K562 (cell line): Measurements from ENCODE around the gene MAZ. TPM values are rescaled to one million over a fixed set of nuclear protein-coding genes. Genes with fewer than 3 reads are reported as not detected.
A peak's percentile ranks its signal among the peaks of the same experiment; 100 is the strongest.

Experiments
- ATAC-seq: fragments of 200-7000 bp; cut with Tn5 transposase; 3 replicates; pipeline ENCODE4 v1.9.1; 2020; ENCODE audit warnings: moderate library complexity
- BruUV-seq: library from RNA; stranded (reverse); fragments of 400-500 nt; replicated peaks from 2 replicates; lab custom pipeline; 2021; lab: Mats Ljungman, UMichigan
- CTCF ChIA-PET: fragments of 300-600 bp; formaldehyde crosslinking; extraction: SDS; loops from one replicate; lab custom pipeline; 2021; ENCODE audit warnings: low intra/inter-chr PET ratio; lab: Yijun Ruan, JAX
- POLR2A ChIA-PET: fragments of 300-600, 350-650 bp; sonication (Branson Sonifier 250); formaldehyde crosslinking; extraction: SDS; loops from one replicate; lab custom pipeline; 2021; ENCODE audit warnings: antibody characterized with exemption, inconsistent platforms; lab: Yijun Ruan, JAX
- DNase-seq, 4 experiments: peaks; one replicate each; pipeline versions ENCODE4 v3.0.0 to v3.0.0-alpha.2; 2011 to 2018; ENCODE audit warnings: low spot score in 3 of 4, mixed read lengths in 3 of 4; ENCODE audit errors: extremely low read depth in 1 of 4
- FAIRE-seq: peaks from 2 replicates; lab custom pipeline; 2011; peaks lifted over from hg19 to GRCh38; lab: Jason Lieb, UNC
- H2AFZ ChIP-seq: 2 replicates; pipeline ENCODE4 v1.6.0; 2011; ENCODE audit warnings: low read depth, low read length, control low read depth, inconsistent platforms
- H3K27ac ChIP-seq: fragments of 200-600 bp; 3 replicates; pipeline ENCODE4 v1.8.0; 2011; ENCODE audit warnings: low read depth, mild to moderate bottlenecking, control low read depth, inconsistent platforms, low read length, moderate library complexity, mixed read lengths; ENCODE audit errors: extremely low read depth
- H3K27me3 ChIP-seq, 2 experiments: fragments of 300-600 bp in 1 of 2; 2 replicates in 1 of 2; 3 replicates in 1 of 2; pipeline versions ENCODE4 v1.6.0 to v1.8.0; 2011; ENCODE audit warnings: inconsistent platforms in 2 of 2, low read length in 2 of 2, mild to moderate bottlenecking in 1 of 2, mixed read lengths in 1 of 2, moderate library complexity in 1 of 2; ENCODE audit not compliant: control insufficient read depth in 2 of 2, insufficient read depth in 2 of 2
- H3K36me3 ChIP-seq: fragments of 300-600 bp; 3 replicates; pipeline ENCODE4 v1.8.0; 2011; ENCODE audit warnings: mild to moderate bottlenecking, low read length, inconsistent platforms; ENCODE audit not compliant: control insufficient read depth, insufficient read depth
- H3K4me1 ChIP-seq, 2 experiments: fragments of 200-600 bp in 1 of 2; replicated peaks in 1 of 2; 2 replicates in 1 of 2; 3 replicates in 1 of 2; pipeline versions ENCODE4 v1.5.1 to v1.8.0; 2011; ENCODE audit warnings: inconsistent platforms in 2 of 2, low read length in 2 of 2, mild to moderate bottlenecking in 1 of 2, mixed read lengths in 1 of 2, moderate library complexity in 1 of 2; ENCODE audit not compliant: control insufficient read depth in 2 of 2, insufficient read depth in 2 of 2
- H3K4me2 ChIP-seq: 2 replicates; pipeline ENCODE4 v1.6.1; 2011; ENCODE audit warnings: low read length, control low read depth, inconsistent platforms, mixed read lengths; ENCODE audit not compliant: insufficient read depth
- H3K4me3 ChIP-seq: fragments of 200-600 bp; sonication (generic), shearing (Covaris generic); 2 replicates; pipeline ENCODE4 v1.5.1; 2016; ENCODE audit warnings: control low read depth, inconsistent platforms
- H3K79me2 ChIP-seq: fragments of 200-600 bp; 3 replicates; pipeline ENCODE4 v1.8.0; 2011; ENCODE audit warnings: low read length, inconsistent platforms; ENCODE audit not compliant: control insufficient read depth, insufficient read depth
- H3K9ac ChIP-seq, 2 experiments: 2 replicates each; pipeline versions ENCODE4 v1.6.0 to v1.6.1; 2011; ENCODE audit warnings: low read depth in 2 of 2, low read length in 2 of 2, control low read depth in 1 of 2, inconsistent platforms in 1 of 2, mild to moderate bottlenecking in 1 of 2, mixed read lengths in 1 of 2; ENCODE audit not compliant: insufficient read depth in 1 of 2
- H3K9me1 ChIP-seq: one replicate; pipeline ENCODE4 v1.6.0; 2011; ENCODE audit warnings: inconsistent platforms, mild to moderate bottlenecking, low read length, moderate library complexity; ENCODE audit not compliant: control insufficient read depth, insufficient read depth
- H3K9me3 ChIP-seq: replicated peaks from 2 replicates; pipeline ENCODE4 v1.5.1; 2011; ENCODE audit warnings: low read depth, low read length, inconsistent platforms; ENCODE audit not compliant: control insufficient read depth, insufficient read depth
- H4K20me1 ChIP-seq: replicated peaks from 2 replicates; pipeline ENCODE4 v1.6.1; 2011; ENCODE audit warnings: low read length, inconsistent platforms, mixed read lengths; ENCODE audit not compliant: control insufficient read depth, insufficient read depth
- CCNT2 ChIP-seq: IDR thresholded peaks from 2 replicates; pipeline ENCODE4 v1.6.1; 2011; ENCODE audit warnings: borderline replicate concordance, low read depth, mild to moderate bottlenecking, moderate library complexity, mixed read lengths, low read length; ENCODE audit not compliant: insufficient read length; ENCODE audit errors: extremely low read depth
- HCFC1 ChIP-seq: IDR thresholded peaks from 2 replicates; pipeline ENCODE4 v1.6.1; 2012; ENCODE audit warnings: low read depth, low read length, improper control_type of control experiment
- HDAC1 ChIP-seq, 2 experiments: fragments of 450-650 bp; IDR thresholded peaks; 2 replicates each; pipeline ENCODE4 v1.6.1; 2016 to 2017; ENCODE audit warnings: inconsistent platforms in 1 of 2, mild to moderate bottlenecking in 1 of 2, moderate library complexity in 1 of 2
- MAFG ChIP-seq: fragments of 450-650 bp; conservative IDR thresholded peaks from 2 replicates; pipeline ENCODE4 v1.6.1; 2016; ENCODE audit warnings: missing genetic modification characterization, missing compliant biosample characterization
- MTA3 ChIP-seq: fragments of 450-650 bp; formaldehyde crosslinking; IDR thresholded peaks from 2 replicates; pipeline ENCODE4 v1.6.1; 2017; ENCODE audit warnings: mild to moderate bottlenecking, borderline replicate concordance
- MYNN ChIP-seq, 2 experiments: sonication (generic); formaldehyde crosslinking in 1 of 2; IDR thresholded peaks; 2 replicates each; pipeline versions ENCODE4 v1.5.0 to v1.6.1; 2016 to 2020; ENCODE audit warnings: antibody characterized with exemption in 1 of 2, missing genetic modification reagents in 1 of 2
- NR2C1 ChIP-seq, 2 experiments: fragments of 450-650 bp; IDR thresholded peaks; 2 replicates each; pipeline ENCODE4 v1.6.1; 2017; ENCODE audit warnings: mild to moderate bottlenecking in 2 of 2, antibody characterized with exemption in 1 of 2, inconsistent platforms in 1 of 2, missing compliant biosample characterization in 1 of 2, missing genetic modification characterization in 1 of 2
- PCBP1 ChIP-seq: fragments of 200-400 bp; formaldehyde crosslinking; IDR thresholded peaks from 2 replicates; pipeline ENCODE4 v1.6.1; 2018; ENCODE audit warnings: mild to moderate bottlenecking, low read depth, low read length; ENCODE audit not compliant: poor library complexity, severe bottlenecking
- POLR2H ChIP-seq: IDR thresholded peaks from 2 replicates; pipeline ENCODE4 v1.6.1; 2016; ENCODE audit warnings: missing genetic modification characterization, low read depth, mild to moderate bottlenecking, control low read depth, missing compliant biosample characterization, moderate library complexity
- SFPQ ChIP-seq: fragments of 200-400 bp; formaldehyde crosslinking; IDR thresholded peaks from 2 replicates; pipeline ENCODE4 v1.6.1; 2017; ENCODE audit warnings: mild to moderate bottlenecking, low read depth, low read length, moderate library complexity
- XRCC3 ChIP-seq: fragments of 450-650 bp; IDR thresholded peaks from 2 replicates; pipeline ENCODE4 v1.6.1; 2017; ENCODE audit warnings: mild to moderate bottlenecking, moderate library complexity
- YY1 ChIP-seq, 3 experiments: IDR thresholded peaks; 2 replicates each; pipeline ENCODE4 v1.6.1; 2011; ENCODE audit warnings: low read length in 2 of 3, mild to moderate bottlenecking in 2 of 3, moderate library complexity in 2 of 3, borderline replicate concordance in 1 of 3, control low read depth in 1 of 3, low read depth in 1 of 3; ENCODE audit not compliant: insufficient read depth in 3 of 3, insufficient replicate concordance in 2 of 3, control insufficient read depth in 1 of 3, insufficient read length in 1 of 3; ENCODE audit errors: extremely low read depth in 1 of 3
- ZBTB9 ChIP-seq: fragments of 450-650 bp; formaldehyde crosslinking; IDR thresholded peaks from 2 replicates; pipeline ENCODE4 v1.4.0; 2020; ENCODE audit warnings: mild to moderate bottlenecking, moderate library complexity
- ZNF143 ChIP-seq: sonication (generic); formaldehyde crosslinking; IDR thresholded peaks from 2 replicates; pipeline ENCODE4 v1.9.0; 2022; ENCODE audit warnings: mild to moderate bottlenecking, missing genetic modification reagents
- ZNF282 ChIP-seq: sonication (generic); formaldehyde crosslinking; IDR thresholded peaks from 2 replicates; pipeline ENCODE4 v1.8.1; 2023; ENCODE audit warnings: missing genetic modification reagents
- ZNF76 ChIP-seq: fragments of 250-450 bp; sonication (Bioruptor Pico); IDR thresholded peaks from 2 replicates; pipeline ENCODE4 v1.4.0; 2020; ENCODE audit warnings: mild to moderate bottlenecking, moderate library complexity, borderline replicate concordance
- WGBS: fragments of 100-300 bp; shearing (Covaris generic); methylation state at CpG from one replicate; pipeline ENCODE4 v1.1.6; 2016; ENCODE audit warnings: low coverage, mixed read lengths; ENCODE audit not compliant: insufficient coverage; ENCODE audit errors: missing lambda C conversion rate; 5-methylcytosine and 5-hydroxymethylcytosine counted together
- in situ Hi-C: fragments of 300-500 bp; cut with MboI; formaldehyde crosslinking; loops from 4 replicates; pipeline ENCODE4 v1.15.0; 2018; ENCODE audit warnings: inconsistent platforms, mixed read lengths
- intact Hi-C: fragments of 100-400 bp; cut with micrococcal nuclease; formaldehyde crosslinking; loops from 2 replicates; pipeline ENCODE4 v1.14.2; 2022
- polyA plus RNA-seq, 8 experiments: library from polyadenylated mRNA; depleted of rRNA in 4 of 8; stranded (reverse) in 5 of 8; unstranded in 3 of 8; fragments of >200 nt; fragmentation: Nextera tagmentation in 2 of 8; fragmentation: Illumina TruSeq in 1 of 8; extraction: Ambion mirVana in 2 of 8; extraction: Trizol in 1 of 8; gene quantifications; 2 replicates each; pipeline versions ENCODE4 v1.2.1 to v1.2.3, GENCODE V29; 2011 to 2014; ENCODE audit warnings: inconsistent platforms in 1 of 8, missing spikeins in 1 of 8
- total RNA-seq, 7 experiments: library from RNA; depleted of rRNA in 6 of 7; stranded (reverse); fragments of >200 nt in 6 of 7; fragmentation: Illumina TruSeq in 2 of 7; extraction: Trizol in 2 of 7; gene quantifications; 2 replicates each; pipeline versions ENCODE4 v1.2.1 to v1.2.3, GENCODE V29; 2011 to 2021; ENCODE audit warnings: low replicate concordance in 1 of 7

MAZ gene
- total and polyA plus RNA-seq, 9 of the 15 experiments (the other 6 are each of a cell fraction or from before 2014, with no cell fraction given) = 45.4 to 532 (median 250) TPM

GRCh38 chr16:29784901-29785500 lies 21.3 kb upstream of the MAZ start:
- Histone ChIP-seq H3K4me1 (peaks cover 8 to 12% of the 10 kb centered on the region in 2 experiments; a peak in 4 of 5 replicates), H3K36me3 (no peaks in the 10 kb centered on the region), H3K4me3 (no peak overlapping the region), H3K4me2 (peak overlapping the region; percentile 61), H3K9me1 (no peaks in the 10 kb centered on the region), H4K20me1 (0 out of 2 replicates have a peak, but pooled peaks cover 2% of the 10 kb centered on the region), H3K27me3 (peaks cover 10% of the 10 kb centered on the region in 2 experiments), H3K9me3 (no peaks in the 10 kb centered on the region), H3K27ac (no peak overlapping the region), H3K79me2 (peaks cover 5% of the 10 kb centered on the region; the same call in 2 of the 3 replicates), H3K9ac (peak overlapping the region in 1 of 2 experiments; percentile 86; a peak in 2 of 4 replicates), H2AFZ (peak overlapping the region; percentile 89)
- FAIRE-seq = peak; percentile 93
- intact Hi-C loops (loop anchor here (10.0 kb wide), 1 partner anchor 80 kb away; no protein-coding TSS in a partner anchor), in situ Hi-C loops (no loop called here)
- 13% methylated on average over 38 of the region's 38 CpGs for WGBS
- DNase-seq = peak; percentile 75 to 86 (median 78)
- CTCF ChIA-PET = no interaction called here
- BruUV-seq = no TSS peak
- peak; percentile 98 for ATAC-seq
- POLR2A ChIA-PET = interaction anchor here (0.7 to 2.3 kb wide), 5 partner anchors 9 to 95 kb away, joined by 3 to 10 read pairs (median 3); no protein-coding TSS in a partner anchor
- TF ChIP-seq HDAC1 (IDR thresholded peaks at IDR 0.05) (no peak), YY1 (IDR thresholded peaks at IDR 0.05; ENCODE audit: borderline replicate concordance in 1 of 3, control insufficient read depth in 1 of 3, extremely low read depth in 1 of 3, insufficient read depth in 3 of 3, insufficient read length in 1 of 3, insufficient replicate concordance in 2 of 3, low read depth in 1 of 3, low read length in 2 of 3) (peak; percentile 27 to 78 (median 72)), ZNF76 (CRISPR knock-in tag) (no peak), NR2C1 (IDR thresholded peaks at IDR 0.05) (no peak), NR2C1 (tag; IDR thresholded peaks at IDR 0.05) (no peak), HCFC1 (0 out of 2 replicates have a peak, but pooled peaks have one; percentile 29), XRCC3 (no peak), POLR2H (no peak), ZBTB9 (CRISPR knock-in tag) (no peak), ZNF282 (CRISPR knock-in tag) (no peak), SFPQ (no peak), PCBP1 (no peak), MAFG (no peak), MYNN (IDR thresholded peaks at IDR 0.05) (0 out of 2 replicates have a peak, but pooled peaks have one; percentile 13), MYNN (CRISPR knock-in tag; IDR thresholded peaks at IDR 0.05) (no peak), CCNT2 (no peak), MTA3 (no peak; the same call in 1 of the 2 replicates), ZNF143 (CRISPR knock-in tag) (no peak)
